Panc1 (cell line): Measurements from ENCODE around the gene PPP1R2. TPM values are rescaled to one million over a fixed set of nuclear protein-coding genes. Genes with fewer than 3 reads are reported as not detected.

Source experiments
- ATAC-seq: fragments of 200-7000 bp; cut with Tn5 transposase; 2 replicates; pipeline ENCODE4 v1.9.1; 2020; ENCODE audit warnings: mild to moderate bottlenecking, moderate library complexity
- BruUV-seq: library from RNA; stranded (reverse); fragments of 400-500 nt; replicated peaks from 2 replicates; lab custom pipeline; 2021; lab: Mats Ljungman, UMichigan
- CTCF ChIA-PET: fragments of 300-600 bp; sonication (Branson Sonifier 250); formaldehyde crosslinking; loops from one replicate; lab custom pipeline; 2022; ENCODE audit warnings: antibody characterized with exemption; lab: Charles Lee
- POLR2A ChIA-PET: fragments of 300-600 bp; sonication (Branson Sonifier 250); formaldehyde crosslinking; loops from one replicate; lab custom pipeline; 2022; ENCODE audit warnings: antibody characterized with exemption; lab: Charles Lee
- DNase-seq: peaks from one replicate; pipeline ENCODE4 v3.0.0-alpha.2; 2010; ENCODE audit warnings: low read depth, low spot score
- H3K27ac ChIP-seq: 2 replicates; pipeline ENCODE4 v1.5.1; 2011; ENCODE audit warnings: mild to moderate bottlenecking, low read length, inconsistent platforms
- H3K27me3 ChIP-seq: fragments of 200-500 bp; sonication (Bioruptor generic); 2 replicates; pipeline ENCODE4 v1.6.0; 2014; ENCODE audit warnings: low read length, inconsistent platforms; ENCODE audit not compliant: control insufficient read depth, insufficient read depth
- H3K36me3 ChIP-seq: fragments of 200-500 bp; sonication (Bioruptor generic); 2 replicates; pipeline ENCODE4 v1.5.1; 2014; ENCODE audit warnings: inconsistent platforms, mild to moderate bottlenecking, low read length, moderate library complexity; ENCODE audit not compliant: control insufficient read depth, insufficient read depth
- H3K4me1 ChIP-seq: 2 replicates; pipeline ENCODE4 v1.5.1; 2011; ENCODE audit warnings: inconsistent platforms, mild to moderate bottlenecking, low read length, moderate library complexity; ENCODE audit not compliant: control insufficient read depth, insufficient read depth
- H3K4me3 ChIP-seq, 2 experiments: 2 replicates each; pipeline ENCODE4 v1.5.1; 2011 to 2012; ENCODE audit warnings: low read depth in 2 of 2, low read length in 2 of 2, mild to moderate bottlenecking in 2 of 2, inconsistent platforms in 1 of 2, moderate library complexity in 1 of 2
- H3K9me3 ChIP-seq: fragments of 200-500 bp; sonication (Bioruptor generic); 2 replicates; pipeline ENCODE4 v1.5.1; 2014; ENCODE audit warnings: low read depth, mild to moderate bottlenecking, inconsistent platforms, low read length, moderate library complexity; ENCODE audit not compliant: control insufficient read depth, insufficient read depth
- CTCF ChIP-seq: fragments of 450-650 bp; IDR thresholded peaks from 2 replicates; pipeline ENCODE4 v1.5.1; 2017; ENCODE audit warnings: mild to moderate bottlenecking
- POLR2AphosphoS5 ChIP-seq: IDR thresholded peaks from 2 replicates; pipeline ENCODE4 v1.6.1; 2012; ENCODE audit warnings: mild to moderate bottlenecking, low read depth, low read length, moderate library complexity
- REST ChIP-seq, 2 experiments: IDR thresholded peaks; 2 replicates each; pipeline ENCODE4 v1.6.1; 2011 to 2012; ENCODE audit warnings: low read depth in 2 of 2, control low read depth in 1 of 2, low read length in 1 of 2, mild to moderate bottlenecking in 1 of 2, moderate library complexity in 1 of 2; ENCODE audit not compliant: insufficient read depth in 1 of 2
- SIN3A ChIP-seq: IDR thresholded peaks from 2 replicates; pipeline ENCODE4 v1.6.1; 2012; ENCODE audit warnings: low read depth, mild to moderate bottlenecking, low read length, moderate library complexity, borderline replicate concordance; ENCODE audit not compliant: insufficient read depth
- TCF7L2 ChIP-seq: IDR thresholded peaks from 2 replicates; pipeline ENCODE4 v1.6.1; 2011; ENCODE audit warnings: mild to moderate bottlenecking, low read depth, low read length, inconsistent platforms
- in situ Hi-C: cut with HindIII; loops from 2 replicates; pipeline ENCODE4 v1.10.0; 2016; ENCODE audit warnings: low sequenced_read_pairs, low pct_unique_long_range_greater_than_20kb
- intact Hi-C: fragments of 100-400 bp; cut with micrococcal nuclease; formaldehyde crosslinking; loops from one replicate; pipeline ENCODE4 v1.10.0; 2022; ENCODE audit not compliant: unreplicated experiment
- total RNA-seq: library from RNA; stranded (reverse); gene quantifications from one replicate; pipeline ENCODE4 v1.2.1, GENCODE V29; 2021; ENCODE audit not compliant: unreplicated experiment

PPP1R2 gene
- total RNA-seq, 1 experiment from 2014 or later: 60.2 TPM

- DNase-seq (no peak), ATAC-seq (no peak; the same call in 1 of the 2 replicates)
- POLR2A ChIA-PET: no interaction called here
- TF ChIP-seq REST (IDR thresholded peaks at IDR 0.05; ENCODE audit: insufficient read depth in 1 of 2, low read depth in 2 of 2, low read length in 1 of 2) (no peak), SIN3A (no peak), TCF7L2 (no peak), CTCF (no peak), POLR2AphosphoS5 (no peak)
- in situ Hi-C loops: no loop called here
- Histone ChIP-seq H3K4me1 (no peaks in the 10 kb centered on the region), H3K27ac (no peak overlapping the region), H3K27me3 (no peaks in the 10 kb centered on the region), H3K36me3 (no peaks in the 10 kb centered on the region), H3K9me3 (no peaks in the 10 kb centered on the region), H3K4me3 (no peak overlapping the region)
- CTCF ChIA-PET: no interaction called here
- no TSS peak for BruUV-seq
- intact Hi-C loops: no loop called here
Observed at GRCh38 chr3:195582947-195583346, 39.8 kb upstream of the PPP1R2 start.

- no peaks in the 10 kb centered on the region for H3K4me1 ChIP-seq
- no peak overlapping the region for H3K4me3 ChIP-seq
- no peaks in the 10 kb centered on the region for H3K9me3 ChIP-seq
- intact Hi-C loops: no loop called here
- CTCF ChIA-PET: no interaction called here
- H3K27ac ChIP-seq: no peak overlapping the region
- no peak for DNase-seq
- BruUV-seq: no TSS peak
- in situ Hi-C loops: no loop called here
- ATAC-seq: no peak
- H3K36me3 ChIP-seq: no peaks in the 10 kb centered on the region
- H3K27me3 ChIP-seq: no peaks in the 10 kb centered on the region
- TF ChIP-seq POLR2AphosphoS5 (no peak), TCF7L2 (no peak), SIN3A (no peak), REST (IDR thresholded peaks at IDR 0.05; ENCODE audit: insufficient read depth in 1 of 2, low read depth in 2 of 2, low read length in 1 of 2) (no peak), CTCF (no peak)
- POLR2A ChIA-PET: interaction anchor here (0.5 kb wide), 1 partner anchor 217 kb away, joined by 3 read pairs; no protein-coding TSS in a partner anchor
Observed at GRCh38 chr3:195580744-195581443, 37.8 kb upstream of the PPP1R2 start.
